Type B pancreatic cell (in vitro differentiated cells): ENCODE measurements around the gene S100A3. TPM values are rescaled to one million over a fixed set of nuclear protein-coding genes. Genes with fewer than 3 reads are reported as not detected.

Experiments
- DNase-seq: peaks from one replicate; pipeline ENCODE4 v3.0.0; 2021; ENCODE audit warnings: mixed read lengths; ENCODE audit not compliant: unreplicated experiment; ENCODE audit errors: extremely low spot score
- H3K27ac Mint-ChIP-seq: 2 replicates; pipeline ENCODE4 v1.8.0; 2021; ENCODE audit warnings: mild to moderate bottlenecking, mixed read lengths
- H3K27me3 Mint-ChIP-seq: 2 replicates; pipeline ENCODE4 v1.8.0; 2021; ENCODE audit warnings: mixed read lengths
- H3K36me3 Mint-ChIP-seq: 2 replicates; pipeline ENCODE4 v1.8.0; 2021; ENCODE audit warnings: mixed read lengths
- H3K4me1 Mint-ChIP-seq: one replicate; pipeline ENCODE4 v1.8.0; 2021; ENCODE audit warnings: mixed read lengths; ENCODE audit not compliant: unreplicated experiment
- H3K4me3 Mint-ChIP-seq: 2 replicates; pipeline ENCODE4 v1.8.0; 2021; ENCODE audit warnings: mild to moderate bottlenecking, mixed read lengths
- H3K9me3 Mint-ChIP-seq: 2 replicates; pipeline ENCODE4 v1.8.0; 2021; ENCODE audit warnings: mixed read lengths
- CTCF ChIP-seq: fragments of 200-600 bp; sonication (generic); conservative IDR thresholded peaks from 2 replicates; pipeline ENCODE4 v1.5.0; 2021; ENCODE audit warnings: antibody characterized with exemption, mild to moderate bottlenecking
- total RNA-seq: library from RNA; stranded (reverse); gene quantifications from 2 replicates; pipeline ENCODE4 v1.2.1, GENCODE V29; 2021; ENCODE audit warnings: low replicate concordance

S100A3 gene
- total RNA-seq, 1 donor from 2014 or later = 1.4 TPM

GRCh38 chr1:153545067-153546055, 3.7 kb downstream of the S100A3 start, which contains the start of gene S100A4:
Gene S100A4 (minus strand): TSS chr1:153545806. CDS start chr1:153544794, 1,012 bp downstream.
- TF ChIP-seq CTCF = no peak
- Mint-ChIP-seq H3K9me3 (no peaks in the 10 kb centered on the region), H3K4me3 (peak within 1 kb of the TSS; percentile 88), H3K4me1 (peaks cover 57% of the 10 kb centered on the region), H3K27ac (peak within 1 kb of the TSS; percentile 99), H3K36me3 (no peaks in the 10 kb centered on the region), H3K27me3 (no peaks in the 10 kb centered on the region)
- peak; percentile 91 for DNase-seq

DNA sequence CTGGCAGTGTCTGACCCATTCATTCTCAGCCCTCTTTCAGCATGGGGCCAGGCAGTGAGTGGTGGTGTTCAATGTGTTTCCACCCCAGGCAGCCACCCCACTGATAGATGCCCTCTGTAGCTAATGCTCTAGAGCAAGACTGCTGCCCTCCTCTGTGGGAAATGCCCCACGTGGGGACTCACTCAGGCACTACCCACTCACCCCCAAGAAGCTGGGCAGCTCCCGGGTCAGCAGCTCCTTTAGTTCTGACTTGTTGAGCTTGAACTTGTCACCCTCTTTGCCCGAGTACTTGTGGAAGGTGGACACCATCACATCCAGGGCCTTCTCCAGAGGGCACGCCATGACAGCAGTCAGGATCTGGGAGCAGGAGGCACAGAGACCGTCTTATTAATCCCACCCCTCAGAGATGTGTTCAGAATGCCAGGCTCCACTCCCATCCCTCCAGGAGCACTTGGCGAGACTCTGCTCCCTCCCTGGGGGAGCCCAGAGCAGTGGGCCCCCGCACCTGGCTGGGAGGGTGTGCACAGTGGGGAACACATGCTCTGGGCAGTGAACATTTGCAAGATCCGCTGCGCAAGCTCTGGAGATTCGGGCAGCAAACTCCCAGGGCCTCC, 4.5 kb downstream of the S100A3 start:
- peak overlapping the region; percentile 99 for H3K27ac Mint-ChIP-seq
- no peaks in the 10 kb centered on the region for H3K36me3 Mint-ChIP-seq
- DNase-seq = no peak
- peaks cover 58% of the 10 kb centered on the region for H3K4me1 Mint-ChIP-seq
- peak overlapping the region; percentile 88 for H3K4me3 Mint-ChIP-seq
- TF ChIP-seq CTCF = no peak
- no peaks in the 10 kb centered on the region for H3K27me3 Mint-ChIP-seq
- H3K9me3 Mint-ChIP-seq = no peaks in the 10 kb centered on the region

GRCh38 chr1:153543736-153544135, 5.3 kb downstream of the S100A3 start:
- Mint-ChIP-seq H3K4me1 (peaks cover 53% of the 10 kb centered on the region), H3K27me3 (no peaks in the 10 kb centered on the region), H3K36me3 (no peaks in the 10 kb centered on the region), H3K4me3 (peak overlapping the region; percentile 88), H3K9me3 (no peaks in the 10 kb centered on the region), H3K27ac (peak overlapping the region; percentile 99)
- TF ChIP-seq CTCF = no peak
- DNase-seq = no peak

DNA sequence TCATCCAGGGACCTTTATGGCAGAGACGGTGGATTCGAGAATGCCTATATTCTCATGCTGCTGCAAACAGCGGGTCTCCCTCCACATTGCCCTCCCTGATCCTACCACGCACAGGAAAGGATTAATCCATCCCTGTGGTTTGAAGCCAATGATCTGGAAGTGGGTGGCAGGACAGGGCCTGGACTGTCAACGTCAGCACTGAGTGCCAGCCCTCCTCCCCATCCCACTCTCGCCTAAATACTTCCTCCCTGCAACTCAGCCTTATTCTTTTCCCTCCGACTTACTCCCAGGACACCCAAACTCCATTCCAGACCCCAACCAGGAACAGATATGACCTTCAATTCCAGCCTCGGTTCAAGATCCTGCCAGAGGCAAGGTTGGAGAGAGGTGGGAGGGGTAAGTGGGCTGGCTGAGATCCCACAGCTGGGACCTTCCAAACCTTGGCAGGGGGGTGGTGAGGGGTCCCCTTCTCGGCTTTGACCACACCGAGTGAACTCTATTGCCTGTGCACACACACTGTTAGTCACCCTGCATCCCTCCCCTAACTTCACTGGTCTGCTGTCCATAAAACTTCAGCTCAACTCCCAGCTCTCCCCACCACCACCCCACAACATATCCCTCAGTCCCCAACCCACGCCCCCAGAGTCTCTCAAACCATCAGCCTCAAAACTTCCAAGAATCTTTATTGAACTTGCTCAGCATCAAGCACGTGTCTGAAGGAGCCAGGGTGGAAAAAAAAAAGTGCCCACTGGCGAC, 5.9 kb downstream of the S100A3 start:
- H3K9me3 Mint-ChIP-seq = no peaks in the 10 kb centered on the region

More for the DNA sequence above, 5.9 kb downstream of the S100A3 start:
- H3K4me1 Mint-ChIP-seq = peaks cover 49% of the 10 kb centered on the region
- peak overlapping the region; percentile 99 for H3K27ac Mint-ChIP-seq
- no peaks in the 10 kb centered on the region for H3K36me3 Mint-ChIP-seq
- TF ChIP-seq CTCF = no peak
- no peaks in the 10 kb centered on the region for H3K27me3 Mint-ChIP-seq
- H3K4me3 Mint-ChIP-seq = peak overlapping the region; percentile 88
- no peak for DNase-seq
